ENCODE data around the gene XRCC1.
A peak's percentile ranks its signal among the peaks of the same experiment; 100 is the strongest.

Gene XRCC1

GRCh38 chr19:43507880-43508279 lies 67.4 kb downstream of the XRCC1 start:
- no peak overlapping the region for H3K27ac ChIP-seq (replicated peaks; ENCODE audit: low read length)
- no peak overlapping the region for H2BK12ac ChIP-seq (ENCODE audit: low read length)
- no peak for DNase-seq (ENCODE audit: low spot score)
- no peak overlapping the region for H3K18ac ChIP-seq (ENCODE audit: low read length)
- no peak overlapping the region for H3K4me3 ChIP-seq (ENCODE audit: low read length in 2 of 2)
- no peak overlapping the region for H4K8ac ChIP-seq (ENCODE audit: low read depth, low read length)
- peaks cover 0 to 10% (median 0%) of the 10 kb centered on the region in 3 experiments for H3K27me3 ChIP-seq (ENCODE audit: control insufficient read depth in 3 of 3, insufficient read depth in 3 of 3, low read depth in 1 of 3, low read length in 3 of 3)
- H3K4me1 ChIP-seq (ENCODE audit: control insufficient read depth in 2 of 2, insufficient read depth in 1 of 2, low read depth in 1 of 2, low read length in 2 of 2) = peaks cover 3 to 7% of the 10 kb centered on the region in 2 donors
- H3K4me2 ChIP-seq (ENCODE audit: insufficient read depth, low read length, poor library complexity, severe bottlenecking) = no peak overlapping the region
- peaks cover 0 to 2% of the 10 kb centered on the region in 2 donors for H3K9me3 ChIP-seq (replicated peaks in 1 of 2; ENCODE audit: control insufficient read depth in 2 of 2, insufficient read depth in 1 of 2, low read depth in 1 of 2, low read length in 2 of 2)
- H2AK5ac ChIP-seq (ENCODE audit: low read depth, low read length) = no peak overlapping the region
- H2BK15ac ChIP-seq (ENCODE audit: low read length) = no peak overlapping the region
- H3K4ac ChIP-seq (ENCODE audit: low read length) = no peak overlapping the region
- no peak overlapping the region for H2BK120ac ChIP-seq (ENCODE audit: low read depth, low read length)
- H2BK5ac ChIP-seq (ENCODE audit: low read length) = no peak overlapping the region
- no peak overlapping the region for H3K23ac ChIP-seq (ENCODE audit: low read depth, low read length, poor library complexity)
- H4K91ac ChIP-seq (ENCODE audit: low read depth, low read length, poor library complexity) = no peak overlapping the region
- no peak overlapping the region for H2AFZ ChIP-seq (ENCODE audit: low read length)
- no peaks in the 10 kb centered on the region for H3K79me1 ChIP-seq (ENCODE audit: low read depth, low read length)
- no CpG with 5 or more reads among the region's 2 CpGs for WGBS, 2 donors (ENCODE audit: extremely low coverage in 2 of 2, insufficient read length in 2 of 2, insufficient replicate concordance in 1 of 2)
- H3K14ac ChIP-seq (ENCODE audit: low read length) = no peak overlapping the region
- H3K36me3 ChIP-seq (replicated peaks in 1 of 2; ENCODE audit: control insufficient read depth in 2 of 2, insufficient read depth in 2 of 2, low read length in 2 of 2) = peaks cover 5 to 21% of the 10 kb centered on the region in 2 donors
- H3K9ac ChIP-seq (ENCODE audit: low read depth, low read length, poor library complexity) = no peak overlapping the region

- Histone ChIP-seq H2BK12ac (ENCODE audit: low read length) (no peak overlapping the region), H3K9me3 (replicated peaks in 1 of 2; ENCODE audit: control insufficient read depth in 2 of 2, insufficient read depth in 1 of 2, low read depth in 1 of 2, low read length in 2 of 2) (no peaks in the 10 kb centered on the region), H3K4ac (ENCODE audit: low read length) (no peak overlapping the region), H3K27me3 (ENCODE audit: control insufficient read depth in 3 of 3, insufficient read depth in 3 of 3, low read depth in 1 of 3, low read length in 3 of 3) (peaks cover 0 to 22% (median 0%) of the 10 kb centered on the region in 3 experiments), H3K4me1 (ENCODE audit: control insufficient read depth in 2 of 2, insufficient read depth in 1 of 2, low read depth in 1 of 2, low read length in 2 of 2) (peaks cover 7 to 10% of the 10 kb centered on the region in 2 donors), H2AFZ (ENCODE audit: low read length) (no peak overlapping the region), H2BK120ac (ENCODE audit: low read depth, low read length) (no peak overlapping the region), H2BK15ac (ENCODE audit: low read length) (no peak overlapping the region), H3K23ac (ENCODE audit: low read depth, low read length, poor library complexity) (no peak overlapping the region), H2AK5ac (ENCODE audit: low read depth, low read length) (no peak overlapping the region), H4K91ac (ENCODE audit: low read depth, low read length, poor library complexity) (no peak overlapping the region), H4K8ac (ENCODE audit: low read depth, low read length) (no peak overlapping the region), H3K14ac (ENCODE audit: low read length) (no peak overlapping the region), H3K18ac (ENCODE audit: low read length) (no peak overlapping the region), H3K4me2 (ENCODE audit: insufficient read depth, low read length, poor library complexity, severe bottlenecking) (no peak overlapping the region), H3K27ac (replicated peaks; ENCODE audit: low read length) (no peak overlapping the region), H3K79me1 (ENCODE audit: low read depth, low read length) (no peaks in the 10 kb centered on the region), H3K4me3 (ENCODE audit: low read length in 2 of 2) (no peak overlapping the region), H3K9ac (ENCODE audit: low read depth, low read length, poor library complexity) (no peak overlapping the region), H2BK5ac (ENCODE audit: low read length) (no peak overlapping the region), H3K36me3 (replicated peaks in 1 of 2; ENCODE audit: control insufficient read depth in 2 of 2, insufficient read depth in 2 of 2, low read length in 2 of 2) (peaks cover 5 to 25% of the 10 kb centered on the region in 2 donors)
- no CpG with 5 or more reads among the region's 5 CpGs for WGBS, 2 donors (ENCODE audit: extremely low coverage in 2 of 2, insufficient read length in 2 of 2, insufficient replicate concordance in 1 of 2)
- DNase-seq (ENCODE audit: low spot score) = no peak
Measured at GRCh38 chr19:43506629-43507028, 68.7 kb downstream of the XRCC1 start.

GRCh38 chr19:43505941-43506340 lies 69.4 kb downstream of the XRCC1 start:
- H2AFZ ChIP-seq (ENCODE audit: low read length) = no peak overlapping the region
- H3K4me1 ChIP-seq (ENCODE audit: control insufficient read depth in 2 of 2, insufficient read depth in 1 of 2, low read depth in 1 of 2, low read length in 2 of 2) = peaks cover 7 to 10% of the 10 kb centered on the region in 2 donors
- H3K27ac ChIP-seq (replicated peaks; ENCODE audit: low read length) = no peak overlapping the region
- no peak overlapping the region for H3K23ac ChIP-seq (ENCODE audit: low read depth, low read length, poor library complexity)
- WGBS, 2 donors (ENCODE audit: extremely low coverage in 2 of 2, insufficient read length in 2 of 2, insufficient replicate concordance in 1 of 2) = no CpG with 5 or more reads among the region's 5 CpGs
- no peak overlapping the region for H2BK15ac ChIP-seq (ENCODE audit: low read length)
- no peak for DNase-seq (ENCODE audit: low spot score)
- H2AK5ac ChIP-seq (ENCODE audit: low read depth, low read length) = no peak overlapping the region
- no peak overlapping the region for H2BK12ac ChIP-seq (ENCODE audit: low read length)
- peaks cover 0 to 26% (median 0%) of the 10 kb centered on the region in 3 experiments for H3K27me3 ChIP-seq (ENCODE audit: control insufficient read depth in 3 of 3, insufficient read depth in 3 of 3, low read depth in 1 of 3, low read length in 3 of 3)
- H3K14ac ChIP-seq (ENCODE audit: low read length) = no peak overlapping the region
- no peaks in the 10 kb centered on the region for H3K9me3 ChIP-seq (replicated peaks in 1 of 2; ENCODE audit: control insufficient read depth in 2 of 2, insufficient read depth in 1 of 2, low read depth in 1 of 2, low read length in 2 of 2)
- H3K4ac ChIP-seq (ENCODE audit: low read length) = no peak overlapping the region
- no peak overlapping the region for H3K4me3 ChIP-seq (ENCODE audit: low read length in 2 of 2)
- H3K9ac ChIP-seq (ENCODE audit: low read depth, low read length, poor library complexity) = no peak overlapping the region
- no peak overlapping the region for H3K4me2 ChIP-seq (ENCODE audit: insufficient read depth, low read length, poor library complexity, severe bottlenecking)
- no peak overlapping the region for H2BK120ac ChIP-seq (ENCODE audit: low read depth, low read length)
- H3K18ac ChIP-seq (ENCODE audit: low read length) = no peak overlapping the region
- H3K79me1 ChIP-seq (ENCODE audit: low read depth, low read length) = no peaks in the 10 kb centered on the region
- no peak overlapping the region for H4K91ac ChIP-seq (ENCODE audit: low read depth, low read length, poor library complexity)
- H3K36me3 ChIP-seq (replicated peaks in 1 of 2; ENCODE audit: control insufficient read depth in 2 of 2, insufficient read depth in 2 of 2, low read length in 2 of 2) = peaks cover 5 to 24% of the 10 kb centered on the region in 2 donors
- no peak overlapping the region for H2BK5ac ChIP-seq (ENCODE audit: low read length)
- H4K8ac ChIP-seq (ENCODE audit: low read depth, low read length) = no peak overlapping the region

GRCh38 chr19:43505186-43505456 lies 70.2 kb downstream of the XRCC1 start:
- Histone ChIP-seq H2AK5ac (ENCODE audit: low read depth, low read length) (no peak overlapping the region), H2BK15ac (ENCODE audit: low read length) (no peak overlapping the region), H3K4me3 (ENCODE audit: low read length in 2 of 2) (peak overlapping the region in 1 of 2 donors; percentile 74), H3K4ac (ENCODE audit: low read length) (no peak overlapping the region), H3K9ac (ENCODE audit: low read depth, low read length, poor library complexity) (peak overlapping the region; percentile 91), H3K14ac (ENCODE audit: low read length) (no peak overlapping the region), H3K36me3 (replicated peaks in 1 of 2; ENCODE audit: control insufficient read depth in 2 of 2, insufficient read depth in 2 of 2, low read length in 2 of 2) (peaks cover 1 to 20% of the 10 kb centered on the region in 2 donors), H2AFZ (ENCODE audit: low read length) (peak overlapping the region; percentile 93), H3K4me2 (ENCODE audit: insufficient read depth, low read length, poor library complexity, severe bottlenecking) (peak overlapping the region; percentile 97), H3K4me1 (ENCODE audit: control insufficient read depth in 2 of 2, insufficient read depth in 1 of 2, low read depth in 1 of 2, low read length in 2 of 2) (peaks cover 7 to 10% of the 10 kb centered on the region in 2 donors), H4K8ac (ENCODE audit: low read depth, low read length) (no peak overlapping the region), H4K91ac (ENCODE audit: low read depth, low read length, poor library complexity) (no peak overlapping the region), H2BK5ac (ENCODE audit: low read length) (no peak overlapping the region), H3K23ac (ENCODE audit: low read depth, low read length, poor library complexity) (no peak overlapping the region), H3K27ac (replicated peaks; ENCODE audit: low read length) (no peak overlapping the region), H3K18ac (ENCODE audit: low read length) (no peak overlapping the region), H3K27me3 (ENCODE audit: control insufficient read depth in 3 of 3, insufficient read depth in 3 of 3, low read depth in 1 of 3, low read length in 3 of 3) (peaks cover 0 to 26% (median 0%) of the 10 kb centered on the region in 3 experiments), H3K9me3 (replicated peaks in 1 of 2; ENCODE audit: control insufficient read depth in 2 of 2, insufficient read depth in 1 of 2, low read depth in 1 of 2, low read length in 2 of 2) (no peaks in the 10 kb centered on the region), H3K79me1 (ENCODE audit: low read depth, low read length) (no peaks in the 10 kb centered on the region), H2BK12ac (ENCODE audit: low read length) (no peak overlapping the region), H2BK120ac (ENCODE audit: low read depth, low read length) (no peak overlapping the region)
- no peak for DNase-seq (ENCODE audit: low spot score)
- WGBS, 2 donors (ENCODE audit: extremely low coverage in 2 of 2, insufficient read length in 2 of 2, insufficient replicate concordance in 1 of 2) = no CpG with 5 or more reads among the region's 3 CpGs
